Measurements from ENCODE around the gene NIFK. TPM values are rescaled to one million over a fixed set of nuclear protein-coding genes. Genes with fewer than 3 reads are reported as not detected.

NIFK gene
- total RNA-seq, 2 donors from 2014 or later = 57.7 to 66.6 TPM

DNA sequence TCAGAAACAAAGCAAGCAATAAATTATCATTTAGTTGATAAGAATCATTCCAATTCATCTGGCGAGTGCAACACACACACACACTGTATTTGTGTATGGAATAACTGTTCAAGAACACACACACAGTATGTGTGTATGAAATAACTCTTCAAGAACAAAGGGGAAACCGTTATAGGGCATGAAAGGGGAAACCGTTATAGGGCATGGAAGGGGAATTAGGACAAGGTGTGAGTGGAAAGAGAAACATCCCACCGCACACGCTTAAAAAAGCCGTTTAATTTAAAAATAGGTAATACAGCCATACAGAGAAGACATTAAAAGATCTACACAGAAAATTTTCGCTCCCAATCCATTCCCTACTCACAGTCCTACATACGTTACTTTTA, 18.2 kb upstream of the NIFK start:
- H3K27ac ChIP-seq = peak overlapping the region; percentile 5 to 39
- H3K4me1 ChIP-seq (replicated peaks) = peaks cover 5% of the 10 kb centered on the region
- DNase-seq (ENCODE audit: low spot score) = no peak
- H3K27me3 ChIP-seq (replicated peaks; ENCODE audit: insufficient read depth) = no peaks in the 10 kb centered on the region
- TF ChIP-seq POLR2A (IDR thresholded peaks at IDR 0.05) (no peak), CTCF (IDR thresholded peaks at IDR 0.05) (no peak), POLR2AphosphoS5 (IDR thresholded peaks at IDR 0.05) (no peak)
- H3K4me3 ChIP-seq = peak overlapping the region; percentile 62 to 75
- no peaks in the 10 kb centered on the region for H3K9me3 ChIP-seq
- peaks cover 0 to 2% of the 10 kb centered on the region in 2 donors for H3K36me3 ChIP-seq
- WGBS = 1% methylated on average over 8 of the region's 8 CpGs
- intact Hi-C loops (cut with DNase I) = no loop called here

- no peak overlapping the region for H3K4me3 ChIP-seq
- TF ChIP-seq POLR2AphosphoS5 (IDR thresholded peaks at IDR 0.05) (no peak), CTCF (IDR thresholded peaks at IDR 0.05) (no peak), POLR2A (IDR thresholded peaks at IDR 0.05) (no peak)
- no peaks in the 10 kb centered on the region for H3K36me3 ChIP-seq
- 61% methylated on average over 4 of the region's 4 CpGs for WGBS
- H3K9me3 ChIP-seq = no peaks in the 10 kb centered on the region
- intact Hi-C loops (cut with DNase I) = no loop called here
- no peak for DNase-seq (ENCODE audit: low spot score)
- no peak overlapping the region for H3K27ac ChIP-seq
- no peaks in the 10 kb centered on the region for H3K27me3 ChIP-seq (replicated peaks; ENCODE audit: insufficient read depth)
- no peaks in the 10 kb centered on the region for H3K4me1 ChIP-seq (replicated peaks)
Measured at GRCh38 chr2:121748202-121748601, 11.5 kb upstream of the NIFK start.

- no peaks in the 10 kb centered on the region for H3K36me3 ChIP-seq
- no peak overlapping the region for H3K27ac ChIP-seq
- H3K9me3 ChIP-seq = no peaks in the 10 kb centered on the region
- 65% methylated on average over 6 of the region's 6 CpGs for WGBS
- no peak for DNase-seq (ENCODE audit: low spot score)
- no peaks in the 10 kb centered on the region for H3K27me3 ChIP-seq (replicated peaks; ENCODE audit: insufficient read depth)
- H3K4me1 ChIP-seq (replicated peaks) = no peaks in the 10 kb centered on the region
- intact Hi-C loops (cut with DNase I) = no loop called here
- TF ChIP-seq POLR2AphosphoS5 (IDR thresholded peaks at IDR 0.05) (no peak), CTCF (IDR thresholded peaks at IDR 0.05) (no peak), POLR2A (IDR thresholded peaks at IDR 0.05) (no peak)
- no peak overlapping the region for H3K4me3 ChIP-seq
Measured at GRCh38 chr2:121746071-121746578, 9.4 kb upstream of the NIFK start.

GRCh38 chr2:121741450-121741849, 4.8 kb upstream of the NIFK start:
- no peak overlapping the region for H3K27ac ChIP-seq
- H3K36me3 ChIP-seq = no peaks in the 10 kb centered on the region
- no peak overlapping the region for H3K4me3 ChIP-seq
- no peak for DNase-seq (ENCODE audit: low spot score)
- 88% methylated on average over 3 of the region's 3 CpGs for WGBS
- intact Hi-C loops (cut with DNase I) = no loop called here
- H3K9me3 ChIP-seq = no peaks in the 10 kb centered on the region
- H3K4me1 ChIP-seq (replicated peaks) = no peaks in the 10 kb centered on the region
- TF ChIP-seq POLR2A (IDR thresholded peaks at IDR 0.05) = no peak
- TF ChIP-seq POLR2AphosphoS5 (IDR thresholded peaks at IDR 0.05) = no peak
- TF ChIP-seq CTCF (IDR thresholded peaks at IDR 0.05) = no peak
- H3K27me3 ChIP-seq (replicated peaks; ENCODE audit: insufficient read depth) = no peaks in the 10 kb centered on the region

DNA sequence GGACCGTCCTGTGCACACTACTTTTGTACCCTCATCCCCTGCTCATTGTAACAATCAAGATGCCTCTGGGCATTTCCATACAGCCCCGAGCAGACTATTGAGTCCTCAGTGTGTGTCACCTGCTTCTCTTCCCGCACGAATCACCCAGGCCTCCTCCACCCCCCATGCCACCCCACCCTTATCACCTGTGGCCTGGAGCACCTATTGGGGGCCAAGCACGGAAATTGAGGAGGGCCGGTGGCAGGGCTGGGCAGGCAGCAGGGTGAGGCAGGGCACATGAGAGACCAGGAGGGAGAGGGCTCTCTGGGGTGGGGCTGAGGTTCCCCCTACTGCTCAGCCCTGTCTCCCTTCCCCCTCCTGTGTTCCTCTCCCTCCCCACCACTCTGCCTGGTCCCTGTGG, 4.3 kb upstream of the NIFK start:
- intact Hi-C loops (cut with DNase I) = no loop called here
- no peaks in the 10 kb centered on the region for H3K27me3 ChIP-seq (replicated peaks; ENCODE audit: insufficient read depth)
- no peaks in the 10 kb centered on the region for H3K4me1 ChIP-seq (replicated peaks)
- no peak for DNase-seq (ENCODE audit: low spot score)
- WGBS = 67% methylated on average over 6 of the region's 6 CpGs
- TF ChIP-seq POLR2A (IDR thresholded peaks at IDR 0.05) (no peak), POLR2AphosphoS5 (IDR thresholded peaks at IDR 0.05) (no peak), CTCF (IDR thresholded peaks at IDR 0.05) (no peak)
- H3K9me3 ChIP-seq = no peaks in the 10 kb centered on the region
- no peak overlapping the region for H3K4me3 ChIP-seq
- H3K27ac ChIP-seq = no peak overlapping the region
- H3K36me3 ChIP-seq = no peaks in the 10 kb centered on the region
